22Rv1 (cell line): ENCODE measurements around the gene CA9.
A peak's percentile ranks its signal among the peaks of the same experiment; 100 is the strongest.

Source experiments
- H3K27ac ChIP-seq: fragments of 450-650 bp; 2 replicates; pipeline ENCODE4 v1.5.1; 2017
- CTCF ChIP-seq: fragments of 450-650 bp; IDR thresholded peaks from 2 replicates; pipeline ENCODE4 v1.5.1; 2017; ENCODE audit warnings: mild to moderate bottlenecking
- ZFX ChIP-seq: fragments of 450-650 bp; IDR thresholded peaks from 2 replicates; pipeline ENCODE4 v1.6.1; 2017; ENCODE audit warnings: antibody characterized with exemption, borderline replicate concordance

The CA9 gene

GRCh38 chr9:35651956-35652828 lies 21.5 kb upstream of the CA9 start:
- no peak overlapping the region for H3K27ac ChIP-seq
- TF ChIP-seq CTCF (no peak), ZFX (no peak)

- no peak overlapping the region for H3K27ac ChIP-seq
- TF ChIP-seq CTCF (no peak), ZFX (no peak)
These were observed 20.9 kb upstream of the CA9 start for GRCh38 chr9:35652829-35653209.

GRCh38 chr9:35653611-35654010 lies 20.1 kb upstream of the CA9 start:
- H3K27ac ChIP-seq = no peak overlapping the region
- TF ChIP-seq CTCF (no peak), ZFX (no peak)

GRCh38 chr9:35656348-35656747 lies 17.4 kb upstream of the CA9 start:
- H3K27ac ChIP-seq = peak overlapping the region; percentile 89; the same call in 1 of the 2 replicates
- TF ChIP-seq CTCF = no peak

GRCh38 chr9:35656831-35657545 lies 16.7 kb upstream of the CA9 start:
- peak overlapping the region; percentile 89 for H3K27ac ChIP-seq
- TF ChIP-seq ZFX (no peak), CTCF (no peak)

GRCh38 chr9:35657546-35658136 lies 16.1 kb upstream of the CA9 start, which contains the start of gene RMRP:
TSS of gene RMRP (minus strand) at chr9:35658019.
- H3K27ac ChIP-seq = peak within 1 kb of the TSS; percentile 89
- TF ChIP-seq ZFX (no peak), CTCF (no peak)
